ENCODE measurements around the gene SH3GL2.

Gene SH3GL2

GRCh38 chr9:17839776-17840175 lies 260.9 kb downstream of the SH3GL2 start:
- H3K27ac ChIP-seq = no peak overlapping the region
- no peak for TF ChIP-seq CTCF (conservative IDR thresholded peaks at IDR 0.05)

GRCh38 chr9:17843236-17843635 lies 264.4 kb downstream of the SH3GL2 start:
- no peak for TF ChIP-seq CTCF (conservative IDR thresholded peaks at IDR 0.05)
- no peak overlapping the region for H3K27ac ChIP-seq
